ENCODE data around the gene CBS.
"Not testable (repeated sequence)": the region's sequence is repeated elsewhere in the genome, so short reads cannot be mapped to it uniquely, and the experiment has no call there.

- TF ChIP-seq, protein P1, sequence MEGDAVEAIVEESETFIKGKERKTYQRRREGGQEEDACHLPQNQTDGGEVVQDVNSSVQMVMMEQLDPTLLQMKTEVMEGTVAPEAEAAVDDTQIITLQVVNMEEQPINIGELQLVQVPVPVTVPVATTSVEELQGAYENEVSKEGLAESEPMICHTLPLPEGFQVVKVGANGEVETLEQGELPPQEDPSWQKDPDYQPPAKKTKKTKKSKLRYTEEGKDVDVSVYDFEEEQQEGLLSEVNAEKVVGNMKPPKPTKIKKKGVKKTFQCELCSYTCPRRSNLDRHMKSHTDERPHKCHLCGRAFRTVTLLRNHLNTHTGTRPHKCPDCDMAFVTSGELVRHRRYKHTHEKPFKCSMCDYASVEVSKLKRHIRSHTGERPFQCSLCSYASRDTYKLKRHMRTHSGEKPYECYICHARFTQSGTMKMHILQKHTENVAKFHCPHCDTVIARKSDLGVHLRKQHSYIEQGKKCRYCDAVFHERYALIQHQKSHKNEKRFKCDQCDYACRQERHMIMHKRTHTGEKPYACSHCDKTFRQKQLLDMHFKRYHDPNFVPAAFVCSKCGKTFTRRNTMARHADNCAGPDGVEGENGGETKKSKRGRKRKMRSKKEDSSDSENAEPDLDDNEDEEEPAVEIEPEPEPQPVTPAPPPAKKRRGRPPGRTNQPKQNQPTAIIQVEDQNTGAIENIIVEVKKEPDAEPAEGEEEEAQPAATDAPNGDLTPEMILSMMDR (IDR thresholded peaks at IDR 0.05) = not testable (repeated sequence)
- TF ChIP-seq POLR2A (IDR thresholded peaks at IDR 0.05) = not testable (repeated sequence)
Measured at GRCh38 chr21:43106965-43107793, 31.5 kb upstream of the CBS start, which contains the start of gene U2AF1.

All from heart left ventricle (tissue), 13 donors.